HG03097 (cell line): ENCODE measurements around the gene ALDH16A1.
"Not testable (repeated sequence)": the region's sequence is repeated elsewhere in the genome, so short reads cannot be mapped to it uniquely, and the experiment has no call there.

Experiments
- ATAC-seq: cut with Tn5 transposase; IDR thresholded peaks from one replicate; pipeline ENCODE4 v1.9.1; 2021; ENCODE audit not compliant: unreplicated experiment, low FRiP score

ALDH16A1 gene

GRCh38 chr19:49461656-49462055, 8.6 kb downstream of the ALDH16A1 start:
- ATAC-seq: no peak

GRCh38 chr19:49462492-49462891, 9.5 kb downstream of the ALDH16A1 start:
- ATAC-seq: no peak

GRCh38 chr19:49463960-49464740, 11.1 kb downstream of the ALDH16A1 start:
- no peak for ATAC-seq

- no peak for ATAC-seq
Measured at GRCh38 chr19:49465371-49465770, 12.3 kb downstream of the ALDH16A1 start.

GRCh38 chr19:49468199-49468598, 15.2 kb downstream of the ALDH16A1 start:
- ATAC-seq: no peak

- ATAC-seq: peak; percentile 54
Measured at GRCh38 chr19:49468746-49469447, 15.9 kb downstream of the ALDH16A1 start.

- peak; percentile 43 for ATAC-seq
Measured at GRCh38 chr19:49469828-49470614, 17.0 kb downstream of the ALDH16A1 start.

GRCh38 chr19:49470615-49470978, 17.6 kb downstream of the ALDH16A1 start:
- ATAC-seq: no peak

GRCh38 chr19:49472936-49473335, 19.9 kb downstream of the ALDH16A1 start:
- no peak for ATAC-seq

- not testable (repeated sequence) for ATAC-seq
Measured at GRCh38 chr19:49473501-49473867, 20.5 kb downstream of the ALDH16A1 start.

GRCh38 chr19:49473868-49474541, 21.0 kb downstream of the ALDH16A1 start, which contains the start of gene FLT3LG:
TSS of gene FLT3LG (plus strand) at chr19:49474215. CDS start at chr19:49474640, 425 bp downstream.
- peak; percentile 60 for ATAC-seq

- no peak for ATAC-seq
Measured at GRCh38 chr19:49474542-49474924, 21.5 kb downstream of the ALDH16A1 start.

- no peak for ATAC-seq
Measured at GRCh38 chr19:49475191-49475917, 22.3 kb downstream of the ALDH16A1 start.

GRCh38 chr19:49475995-49476880, 23.2 kb downstream of the ALDH16A1 start:
- ATAC-seq: no peak

GRCh38 chr19:49479975-49480628, 27.1 kb downstream of the ALDH16A1 start:
- ATAC-seq: no peak

GRCh38 chr19:49481020-49481683, 28.1 kb downstream of the ALDH16A1 start:
- ATAC-seq: no peak

GRCh38 chr19:49486232-49486631, 33.2 kb downstream of the ALDH16A1 start:
- ATAC-seq: no peak

GRCh38 chr19:49486710-49487276, 33.8 kb downstream of the ALDH16A1 start:
- ATAC-seq: no peak
